Erythroblast (primary cell): ENCODE measurements around the gene N4BP2L2.

Experiments
- GATA1 ChIP-seq: IDR thresholded peaks from 2 replicates; pipeline ENCODE4 v1.6.1; 2011; ENCODE audit warnings: low read depth, mild to moderate bottlenecking, control low read depth, low read length, moderate library complexity
- POLR2A ChIP-seq: IDR thresholded peaks from 2 replicates; pipeline ENCODE4 v1.6.1; 2011; ENCODE audit warnings: mild to moderate bottlenecking, low read length

DNA sequence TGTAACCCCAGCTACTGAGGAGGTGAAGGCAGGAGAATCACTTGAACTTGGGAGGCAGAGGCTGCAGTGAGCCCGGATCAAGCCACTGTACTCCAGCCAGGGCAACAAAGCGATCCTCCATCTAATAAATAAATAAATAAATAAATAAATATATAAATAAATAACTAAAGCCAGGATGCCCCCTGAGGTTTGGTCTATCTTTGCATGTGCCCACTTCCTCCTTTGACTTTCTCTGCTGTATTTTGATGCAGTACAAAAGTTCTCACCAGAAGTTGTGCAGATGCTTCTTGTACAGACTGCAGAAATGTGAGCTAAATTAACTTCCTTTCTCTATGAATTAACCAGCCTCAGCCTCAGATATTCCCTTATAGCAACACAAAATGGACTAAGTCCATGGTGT lies 6.5 kb upstream of the N4BP2L2 start:
- no peak for TF ChIP-seq POLR2A
- TF ChIP-seq GATA1 = no peak
